Smooth muscle cell (in vitro differentiated cells): Measurements from ENCODE around the gene OLA1. TPM values are rescaled to one million over a fixed set of nuclear protein-coding genes. Genes with fewer than 3 reads are reported as not detected.

Experiments
- DNase-seq: peaks from one replicate; lab custom pipeline; 2025; ENCODE audit not compliant: unreplicated experiment; lab: John Stamatoyannopoulos, UW
- H2AFZ ChIP-seq: fragments of 200-600 bp; sonication (generic); 2 replicates; pipeline ENCODE4 v1.6.0; 2016; ENCODE audit warnings: antibody characterized with exemption, low read depth, mild to moderate bottlenecking
- H3F3A ChIP-seq: fragments of 200-600 bp; sonication (generic); 2 replicates; pipeline ENCODE4 v1.6.0; 2017; ENCODE audit warnings: antibody characterized with exemption, low read depth
- H3K27ac ChIP-seq: fragments of 200-600 bp; sonication (generic); 2 replicates; pipeline ENCODE4 v1.5.1; 2016; ENCODE audit warnings: low read depth, mild to moderate bottlenecking
- H3K27me3 ChIP-seq: fragments of 200-600 bp; sonication (generic); 2 replicates; pipeline ENCODE4 v1.6.1; 2016; ENCODE audit warnings: low read depth, mild to moderate bottlenecking
- H3K36me3 ChIP-seq: fragments of 200-600 bp; sonication (generic); 2 replicates; pipeline ENCODE4 v1.5.1; 2016; ENCODE audit warnings: low read depth
- H3K4me1 ChIP-seq: fragments of 200-600 bp; sonication (generic); 2 replicates; pipeline ENCODE4 v1.5.1; 2016; ENCODE audit warnings: low read depth
- H3K4me2 ChIP-seq: fragments of 200-600 bp; sonication (generic); 2 replicates; pipeline ENCODE4 v1.6.0; 2016; ENCODE audit warnings: mild to moderate bottlenecking
- H3K4me3 ChIP-seq: fragments of 200-600 bp; sonication (generic); 2 replicates; pipeline ENCODE4 v1.5.1; 2016; ENCODE audit warnings: mild to moderate bottlenecking
- H3K79me2 ChIP-seq: fragments of 200-600 bp; sonication (generic); 2 replicates; pipeline ENCODE4 v1.6.0; 2016; ENCODE audit warnings: low read depth, mild to moderate bottlenecking
- H3K9ac ChIP-seq: fragments of 200-600 bp; sonication (generic); 2 replicates; pipeline ENCODE4 v1.6.0; 2016; ENCODE audit warnings: low read depth
- H3K9me3 ChIP-seq: fragments of 200-600 bp; sonication (generic); replicated peaks from 2 replicates; pipeline ENCODE4 v1.5.1; 2016; ENCODE audit warnings: low read depth
- H4K20me1 ChIP-seq: fragments of 200-600 bp; sonication (generic); 2 replicates; pipeline ENCODE4 v1.6.0; 2016; ENCODE audit warnings: low read depth
- CTCF ChIP-seq: fragments of 200-600 bp; sonication (generic); IDR thresholded peaks from 2 replicates; pipeline ENCODE4 v1.5.1; 2017; ENCODE audit warnings: borderline replicate concordance, mild to moderate bottlenecking, antibody characterized with exemption; ENCODE audit not compliant: insufficient read depth, poor library complexity, severe bottlenecking
- WGBS: methylation state at CpG from one replicate; pipeline ENCODE4 v1.1.7; 2016; ENCODE audit warnings: low lambda C conversion rate; 5-methylcytosine and 5-hydroxymethylcytosine counted together
- polyA plus RNA-seq: library from polyadenylated mRNA; unstranded; fragments of >200 nt; fragmentation: Nextera tagmentation; extraction: Ambion mirVana; gene quantifications from 2 replicates; pipeline ENCODE4 v1.2.1, GENCODE V29; 2016
- total RNA-seq: library from RNA; depleted of rRNA; stranded (reverse); fragments of >200 nt; gene quantifications from 2 replicates; pipeline ENCODE4 v1.2.3, GENCODE V29; 2014

Gene OLA1
- total and polyA plus RNA-seq, 2 experiments from 2014 or later, result 59.6 to 76.0 TPM

- no peak overlapping the region for H3K27ac ChIP-seq
- no peak overlapping the region for H3K4me2 ChIP-seq
- WGBS, result 95% methylated on average over 3 of the region's 3 CpGs
- H3K9ac ChIP-seq, result no peak overlapping the region
- H2AFZ ChIP-seq, result no peak overlapping the region
- H3K4me1 ChIP-seq, result no peaks in the 10 kb centered on the region
- H3K9me3 ChIP-seq, result no peaks in the 10 kb centered on the region
- H3K27me3 ChIP-seq, result no peaks in the 10 kb centered on the region
- peaks cover 13% of the 10 kb centered on the region for H3K79me2 ChIP-seq
- H3F3A ChIP-seq, result no peaks in the 10 kb centered on the region
- no peak for TF ChIP-seq CTCF
- no peak for DNase-seq
- H4K20me1 ChIP-seq, result peaks cover 24% of the 10 kb centered on the region
- H3K4me3 ChIP-seq, result no peak overlapping the region
- H3K36me3 ChIP-seq, result peaks cover 7% of the 10 kb centered on the region
Measured at GRCh38 chr2:174223388-174223787, 24.9 kb downstream of the OLA1 start.

- Histone ChIP-seq H3K4me2 (no peak overlapping the region), H3K9me3 (no peaks in the 10 kb centered on the region), H3K36me3 (peaks cover 7% of the 10 kb centered on the region), H3F3A (no peaks in the 10 kb centered on the region), H3K9ac (no peak overlapping the region), H3K4me3 (no peak overlapping the region), H2AFZ (no peak overlapping the region), H3K27me3 (no peaks in the 10 kb centered on the region), H3K4me1 (no peaks in the 10 kb centered on the region), H4K20me1 (peaks cover 34% of the 10 kb centered on the region), H3K79me2 (peaks cover 18% of the 10 kb centered on the region), H3K27ac (no peak overlapping the region)
- TF ChIP-seq CTCF, result no peak
- WGBS, result 93% methylated on average over 1 of the region's 1 CpG
- no peak for DNase-seq
Measured at GRCh38 chr2:174222154-174222553, 26.2 kb downstream of the OLA1 start.

GRCh38 chr2:174219321-174219720 is 29.0 kb downstream of the OLA1 start:
- Histone ChIP-seq H3K36me3 (peaks cover 7% of the 10 kb centered on the region), H3K4me2 (no peak overlapping the region), H3K79me2 (peaks cover 18% of the 10 kb centered on the region), H3K27me3 (no peaks in the 10 kb centered on the region), H3K9me3 (no peaks in the 10 kb centered on the region), H3K4me3 (no peak overlapping the region), H2AFZ (no peak overlapping the region), H3F3A (no peaks in the 10 kb centered on the region), H4K20me1 (peaks cover 49% of the 10 kb centered on the region), H3K4me1 (no peaks in the 10 kb centered on the region), H3K9ac (no peak overlapping the region), H3K27ac (no peak overlapping the region)
- DNase-seq, result no peak
- 91% methylated on average over 4 of the region's 4 CpGs for WGBS
- TF ChIP-seq CTCF, result no peak

GRCh38 chr2:174218773-174219172 is 29.6 kb downstream of the OLA1 start:
- no peaks in the 10 kb centered on the region for H3K27me3 ChIP-seq
- H3K4me2 ChIP-seq, result no peak overlapping the region
- no peak overlapping the region for H3K27ac ChIP-seq
- no peaks in the 10 kb centered on the region for H3K4me1 ChIP-seq
- no peaks in the 10 kb centered on the region for H3F3A ChIP-seq
- DNase-seq, result no peak
- H2AFZ ChIP-seq, result no peak overlapping the region
- no peaks in the 10 kb centered on the region for H3K9me3 ChIP-seq
- H3K9ac ChIP-seq, result no peak overlapping the region
- TF ChIP-seq CTCF, result no peak
- H3K4me3 ChIP-seq, result no peak overlapping the region
- H4K20me1 ChIP-seq, result peaks cover 49% of the 10 kb centered on the region
- 89% methylated on average over 7 of the region's 7 CpGs for WGBS
- peaks cover 18% of the 10 kb centered on the region for H3K79me2 ChIP-seq
- H3K36me3 ChIP-seq, result peaks cover 7% of the 10 kb centered on the region
